ENCODE measurements around the gene SLC12A2.

GRCh38 chr5:128118214-128118613 is 34.6 kb downstream of the SLC12A2 start:
- no peak for TF ChIP-seq CTCF (IDR thresholded peaks at IDR 0.05; ENCODE audit: poor library complexity)
- no peak for TF ChIP-seq EZH2 (IDR thresholded peaks at IDR 0.05; ENCODE audit: borderline replicate concordance)
- TF ChIP-seq EZH2phosphoT487 (IDR thresholded peaks at IDR 0.05; ENCODE audit: low read depth, severe bottlenecking, unreplicated experiment): no peak

All from hepatocyte (in vitro differentiated cells).